Aorta (tissue), 5 donors: Measurements from ENCODE around the gene GNB1. TPM values are rescaled to one million over a fixed set of nuclear protein-coding genes. Genes with fewer than 3 reads are reported as not detected.

Experiments
- ATAC-seq: fragments of 200-7000 bp; cut with Tn5 transposase; one replicate; pipeline ENCODE4 v1.9.1; 2022; ENCODE audit warnings: moderate library complexity; ENCODE audit not compliant: low FRiP score
- DNase-seq, 2 donors: peaks; one replicate each; pipeline ENCODE4 v3.0.0-alpha.2; 2020
- H3K27ac ChIP-seq, 2 donors: one replicate each; pipeline ENCODE4 v1.5.1; 2013; ENCODE audit warnings: low read length in 2 of 2, mild to moderate bottlenecking in 2 of 2, moderate library complexity in 2 of 2, control low read depth in 1 of 2, inconsistent platforms in 1 of 2, low read depth in 1 of 2
- H3K27me3 ChIP-seq, 2 donors: one replicate each; pipeline ENCODE4 v1.6.1; 2013; ENCODE audit warnings: control low read depth in 1 of 2, low read length in 1 of 2, mild to moderate bottlenecking in 1 of 2, moderate library complexity in 1 of 2; ENCODE audit not compliant: insufficient read depth in 2 of 2, control insufficient read depth in 1 of 2
- H3K36me3 ChIP-seq, 2 donors: one replicate each; pipeline ENCODE4 v1.6.1; 2013; ENCODE audit warnings: control low read depth in 1 of 2, low read length in 1 of 2, mild to moderate bottlenecking in 1 of 2; ENCODE audit not compliant: insufficient read depth in 2 of 2, control insufficient read depth in 1 of 2
- H3K4me1 ChIP-seq, 2 donors: one replicate each; pipeline ENCODE4 v1.6.1; 2013; ENCODE audit warnings: low read length in 2 of 2, control low read depth in 1 of 2, mild to moderate bottlenecking in 1 of 2, moderate library complexity in 1 of 2; ENCODE audit not compliant: insufficient read depth in 2 of 2, control insufficient read depth in 1 of 2
- H3K4me3 ChIP-seq, 2 donors: one replicate each; pipeline ENCODE4 v1.5.1; 2013; ENCODE audit warnings: low read length in 2 of 2, control low read depth in 1 of 2, mild to moderate bottlenecking in 1 of 2
- H3K9me3 ChIP-seq: one replicate; pipeline ENCODE4 v1.6.1; 2013; ENCODE audit warnings: mild to moderate bottlenecking, low read length; ENCODE audit not compliant: control insufficient read depth
- WGBS, 2 donors: extraction: QIAGEN DNeasy Blood & Tissue Kit; methylation state at CpG; one replicate each; pipeline ENCODE4 v1.1.7; 2013; 5-methylcytosine and 5-hydroxymethylcytosine counted together
- intact Hi-C, 2 donors: fragments of 100-400 bp; cut with DNase I; formaldehyde crosslinking; loops; one replicate each; pipeline versions ENCODE4 v1.14.2 to v1.15.0; 2022
- polyA plus RNA-seq, 2 donors: library from polyadenylated mRNA; stranded (reverse); fragments of 200-250 nt; gene quantifications; one replicate each; pipeline ENCODE4 v1.2.3, GENCODE V29; 2013
- total RNA-seq, 2 donors: library from RNA; stranded (reverse); fragmentation: NEBNext Ultra II Directional; extraction: Animal tissue kit (Norgen Biotek cat#: 25700); gene quantifications; one replicate each; pipeline ENCODE4 v1.2.1, GENCODE V29; 2021
- donor health status: healthy with polysubstance abuse.
- donor health status: Bipolar disorder and iron deficiency.
- donor health status: DM: no; HTN: no; CAD: no.
- donor health status: DM: no; HTN: no; CAD: no.
- donor health status: DM: yes; HTN: yes; CAD: no.

Gene GNB1
- total and polyA plus RNA-seq, 4 donors: 142 to 312 (median 248) TPM

DNA sequence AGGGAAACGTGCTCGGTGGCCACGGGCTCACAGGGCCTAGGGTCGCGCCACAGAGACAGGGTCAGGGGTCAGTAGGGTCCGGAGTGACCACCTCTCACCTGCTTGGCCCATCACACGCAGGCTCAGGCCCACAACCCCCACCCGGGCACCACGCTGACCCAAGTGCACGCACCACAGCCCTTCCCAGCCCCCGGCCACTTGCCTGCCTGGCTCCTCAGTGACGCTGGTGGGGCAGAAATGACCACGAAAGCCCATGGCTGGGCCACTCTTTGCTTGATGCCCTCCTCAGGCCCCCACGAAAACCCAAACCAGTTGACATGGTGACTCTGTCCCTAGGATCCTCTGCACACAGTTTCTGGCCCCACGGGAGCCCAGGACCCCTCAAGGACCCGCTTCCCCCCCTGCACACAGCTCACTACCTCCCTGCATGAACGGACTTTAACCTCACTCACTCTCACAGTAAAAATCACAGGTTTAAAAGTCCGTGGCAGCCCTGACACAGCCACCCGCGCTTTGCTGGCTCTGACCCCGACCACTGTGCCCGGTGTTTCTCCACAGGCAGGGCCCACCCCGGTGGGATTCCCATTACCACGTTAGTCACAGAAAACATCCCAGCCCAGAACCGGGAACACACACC, 133.3 kb downstream of the GNB1 start:
- ATAC-seq (no peak), DNase-seq (no peak)
- Histone ChIP-seq H3K9me3 (no peaks in the 10 kb centered on the region), H3K36me3 (peaks cover 2 to 21% of the 10 kb centered on the region in 2 donors), H3K4me3 (no peak overlapping the region), H3K27me3 (no peaks in the 10 kb centered on the region), H3K4me1 (no peaks in the 10 kb centered on the region), H3K27ac (no peak overlapping the region)
- WGBS, 2 donors: 89 to 91% methylated on average over 25 of the region's 25 CpGs
- intact Hi-C loops: no loop called here

DNA sequence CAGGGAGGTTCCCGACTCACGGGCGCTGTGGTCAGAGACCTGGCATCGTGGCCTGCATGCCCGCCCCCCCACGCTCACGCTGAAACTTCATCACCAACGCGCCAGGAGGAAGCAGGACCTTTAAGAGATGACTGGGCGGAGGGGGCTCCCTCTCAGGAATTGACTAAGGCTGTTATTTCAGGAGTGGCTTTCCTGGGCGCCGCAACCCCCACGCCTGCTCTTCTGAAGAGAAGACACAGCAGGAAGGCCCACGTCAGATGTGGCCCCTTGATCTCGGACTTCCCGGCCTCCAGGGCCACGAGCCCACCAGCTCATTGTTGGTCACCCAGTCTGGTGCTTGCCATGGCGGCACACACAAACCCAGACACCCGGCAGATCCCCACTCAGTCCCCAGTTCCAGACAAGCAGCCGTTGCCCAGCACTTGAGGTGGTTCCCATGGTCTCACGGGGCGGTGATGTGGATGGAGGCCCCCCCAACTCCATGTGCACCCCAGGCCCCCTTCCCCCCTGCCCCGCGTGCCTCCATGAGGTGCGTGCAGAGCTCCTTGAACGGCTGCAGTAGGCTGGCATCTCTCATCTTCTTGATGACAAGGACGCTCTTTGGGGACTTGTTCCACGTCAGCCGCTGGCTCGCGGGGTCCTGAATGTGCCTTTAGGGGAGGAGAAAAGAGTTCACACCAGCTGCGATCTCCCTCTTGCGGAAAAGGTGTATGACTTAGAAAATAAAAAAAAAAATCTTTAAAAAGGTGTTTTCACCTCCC, 134.0 kb downstream of the GNB1 start:
- ATAC-seq (no peak), DNase-seq (no peak)
- H3K4me3 ChIP-seq: no peak overlapping the region
- intact Hi-C loops: no loop called here
- no peaks in the 10 kb centered on the region for H3K27me3 ChIP-seq
- no peaks in the 10 kb centered on the region for H3K9me3 ChIP-seq
- H3K27ac ChIP-seq: no peak overlapping the region
- peaks cover 2 to 21% of the 10 kb centered on the region in 2 donors for H3K36me3 ChIP-seq
- 87 to 89% methylated on average over 33 of the region's 33 CpGs for WGBS, 2 donors
- no peaks in the 10 kb centered on the region for H3K4me1 ChIP-seq

DNA sequence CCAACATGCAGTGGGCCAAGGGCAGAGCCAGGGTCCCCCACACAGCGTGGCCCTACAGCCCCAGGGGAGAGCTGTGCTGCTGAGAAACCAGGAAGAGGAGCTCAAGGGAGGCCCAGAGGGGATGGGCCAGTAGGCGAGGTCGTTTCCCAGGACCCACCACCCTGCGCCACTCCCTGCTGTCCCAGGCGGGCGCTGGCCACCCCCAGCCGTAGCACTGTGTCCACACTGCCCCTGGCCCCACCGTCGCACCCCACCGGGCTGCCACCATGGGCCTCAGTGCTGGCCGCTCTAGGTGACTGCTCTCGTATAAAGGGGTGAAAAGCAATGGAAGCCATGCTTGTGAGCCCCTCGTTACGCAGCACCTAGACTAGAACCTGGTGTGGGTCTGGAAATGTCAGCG, 135.0 kb downstream of the GNB1 start:
- intact Hi-C loops: no loop called here

DNA sequence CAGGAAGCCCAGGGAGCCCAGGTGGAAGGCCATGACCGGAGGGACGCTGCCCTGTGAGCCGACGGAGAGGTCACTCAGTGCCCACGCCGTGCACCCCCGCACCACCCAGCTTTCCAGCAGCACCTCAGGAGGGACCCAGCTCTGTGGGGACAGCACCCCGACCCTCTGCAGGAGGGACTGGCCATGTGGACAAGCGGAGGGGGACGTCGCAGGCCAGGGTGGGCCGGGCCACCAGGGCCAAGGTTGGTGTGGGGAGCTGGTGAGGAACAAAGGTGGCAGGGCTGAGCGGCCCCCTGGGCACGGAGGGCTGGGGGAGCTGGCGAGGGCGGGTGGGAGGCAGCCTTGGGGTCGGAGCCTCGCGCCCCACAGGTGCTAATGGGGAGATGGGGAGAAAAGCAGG, 135.5 kb downstream of the GNB1 start:
- ATAC-seq (no peak), DNase-seq (no peak)
- Histone ChIP-seq H3K27ac (no peak overlapping the region), H3K9me3 (no peaks in the 10 kb centered on the region), H3K4me1 (no peaks in the 10 kb centered on the region), H3K36me3 (peaks cover 2 to 19% of the 10 kb centered on the region in 2 donors), H3K4me3 (no peak overlapping the region), H3K27me3 (no peaks in the 10 kb centered on the region)
- WGBS, 2 donors: 88 to 89% methylated on average over 13 to 19 of the region's 19 CpGs
- intact Hi-C loops: no loop called here

More for the DNA sequence above, 135.0 kb downstream of the GNB1 start:
- no peaks in the 10 kb centered on the region for H3K4me1 ChIP-seq
- ATAC-seq: no peak
- no peaks in the 10 kb centered on the region for H3K9me3 ChIP-seq
- no peak overlapping the region for H3K27ac ChIP-seq
- H3K27me3 ChIP-seq: no peaks in the 10 kb centered on the region
- DNase-seq: no peak
- peaks cover 2 to 21% of the 10 kb centered on the region in 2 donors for H3K36me3 ChIP-seq
- 87 to 88% methylated on average over 15 of the region's 15 CpGs for WGBS, 2 donors
- H3K4me3 ChIP-seq: no peak overlapping the region

DNA sequence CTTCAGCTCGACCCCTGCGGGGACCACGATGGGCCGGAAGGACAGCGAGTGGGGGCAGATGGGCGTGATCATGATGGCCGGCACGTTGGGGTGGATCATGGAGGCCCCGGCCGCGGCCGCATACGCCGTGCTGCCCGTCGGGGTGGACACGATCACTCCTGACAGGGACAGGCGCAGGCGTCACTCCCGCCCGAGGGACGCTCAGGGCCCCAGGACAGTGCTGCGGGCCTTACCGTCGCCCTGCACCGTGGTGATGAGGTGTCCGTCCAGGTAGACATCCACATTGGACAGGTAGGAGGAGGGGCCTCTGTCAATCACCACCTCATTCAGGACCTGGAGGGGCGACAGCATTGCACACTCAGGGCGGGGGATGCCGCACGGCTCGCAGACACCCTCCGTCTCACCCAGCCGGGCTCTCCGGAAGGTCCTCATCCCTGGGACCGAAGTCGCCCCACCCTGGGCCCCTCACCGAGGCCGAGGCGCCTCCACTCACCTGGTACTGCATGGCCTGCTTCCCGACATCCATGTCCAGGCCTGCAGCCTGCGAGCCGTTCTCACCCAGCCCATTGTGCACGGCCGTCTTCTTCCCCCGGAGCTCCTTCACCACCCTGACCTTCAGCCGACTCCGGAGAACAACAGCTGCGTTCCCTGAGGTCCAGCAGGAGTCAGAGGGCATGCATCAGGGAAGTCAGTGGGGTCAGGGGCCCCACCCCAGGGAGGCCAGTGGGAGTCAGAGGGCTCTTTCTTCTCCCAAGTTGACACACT, 136.7 kb downstream of the GNB1 start:
- Histone ChIP-seq H3K27me3 (no peaks in the 10 kb centered on the region), H3K27ac (no peak overlapping the region), H3K9me3 (no peaks in the 10 kb centered on the region), H3K4me1 (no peaks in the 10 kb centered on the region), H3K4me3 (no peak overlapping the region), H3K36me3 (peaks cover 2 to 16% of the 10 kb centered on the region in 2 donors)
- ATAC-seq: no peak
- WGBS, 2 donors: 90 to 94% methylated on average over 43 to 49 of the region's 49 CpGs
- intact Hi-C loops: no loop called here
- no peak for DNase-seq

DNA sequence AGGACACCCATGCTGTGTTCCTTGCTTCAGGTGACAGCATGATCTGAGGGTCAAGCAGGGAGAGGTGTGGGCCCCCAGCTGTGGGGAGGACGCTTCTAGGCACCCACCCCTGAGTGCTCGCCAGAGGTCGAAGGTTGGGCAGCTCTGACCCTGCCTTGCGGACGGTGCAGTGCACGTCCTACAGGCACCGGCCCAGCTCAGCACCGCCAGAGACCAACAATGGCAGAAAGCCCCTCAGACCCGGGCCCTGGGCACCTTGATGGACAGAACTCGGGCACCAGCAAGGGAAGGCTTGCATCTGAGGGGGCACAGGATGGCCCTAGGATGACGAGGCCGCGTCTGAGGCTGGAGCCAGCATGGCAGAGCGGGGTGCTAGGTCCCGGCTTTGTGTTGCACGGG, 137.3 kb downstream of the GNB1 start:
- no peaks in the 10 kb centered on the region for H3K9me3 ChIP-seq
- DNase-seq (no peak), ATAC-seq (no peak)
- H3K27me3 ChIP-seq: no peaks in the 10 kb centered on the region
- no peaks in the 10 kb centered on the region for H3K4me1 ChIP-seq
- intact Hi-C loops: no loop called here
- peaks cover 2 to 16% of the 10 kb centered on the region in 2 donors for H3K36me3 ChIP-seq
- no peak overlapping the region for H3K27ac ChIP-seq
- no peak overlapping the region for H3K4me3 ChIP-seq
- 89 to 94% methylated on average over 16 of the region's 16 CpGs for WGBS, 2 donors

DNA sequence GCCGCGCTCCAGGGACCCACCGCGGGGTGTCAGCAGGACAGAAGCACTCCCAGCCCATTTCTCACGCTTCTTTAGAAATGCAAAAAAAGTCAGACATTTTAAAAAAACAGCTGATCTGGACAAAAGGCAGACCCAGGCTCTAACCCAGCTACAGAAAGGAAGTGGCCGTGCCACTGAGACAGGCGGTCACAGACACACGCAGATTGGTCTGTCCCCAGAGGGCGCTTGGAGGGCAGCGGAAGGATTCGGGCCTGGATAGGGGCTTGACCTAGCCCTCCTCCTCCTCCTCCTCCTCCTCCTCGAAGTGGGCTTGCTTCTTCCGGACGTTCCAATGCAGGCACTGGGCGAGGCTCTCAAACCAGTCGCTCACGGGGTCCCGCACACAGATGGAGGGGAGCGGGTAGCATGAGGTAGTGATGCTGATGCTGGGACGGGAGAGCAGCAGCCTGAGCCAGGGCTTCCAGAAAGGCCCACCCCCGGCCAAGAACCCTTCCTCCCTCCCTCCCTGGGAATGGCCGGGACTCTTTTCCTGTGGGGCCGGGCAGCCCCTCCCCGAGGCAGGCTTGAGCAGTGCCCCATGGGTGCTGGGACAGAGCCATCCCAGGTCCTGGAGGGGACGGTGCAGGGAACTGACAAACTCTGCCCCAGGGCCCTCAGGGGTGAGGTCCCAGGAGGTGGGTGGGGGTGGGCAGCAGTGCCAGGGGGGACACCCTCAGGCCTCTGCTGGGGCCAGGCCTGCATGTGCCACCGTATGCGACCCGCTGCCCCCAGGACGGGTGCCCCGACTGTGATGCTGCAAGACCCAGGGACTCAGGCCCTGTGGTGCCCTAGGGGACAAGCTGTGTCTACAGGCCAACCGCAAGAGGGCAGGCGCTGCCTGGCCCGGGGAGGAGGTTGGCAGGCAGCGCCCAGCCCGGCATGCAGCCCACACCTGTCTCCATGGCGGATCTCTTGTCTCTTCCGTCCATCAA, 138.0 kb downstream of the GNB1 start:
- Histone ChIP-seq H3K27me3 (no peaks in the 10 kb centered on the region), H3K4me1 (no peaks in the 10 kb centered on the region), H3K36me3 (peaks cover 2 to 16% of the 10 kb centered on the region in 2 donors), H3K9me3 (no peaks in the 10 kb centered on the region), H3K27ac (no peak overlapping the region), H3K4me3 (no peak overlapping the region)
- no peak for ATAC-seq
- intact Hi-C loops: no loop called here
- DNase-seq: peak in 1 of 2 donors; percentile 69
- 78 to 81% methylated on average over 36 to 37 of the region's 37 CpGs for WGBS, 2 donors

DNA sequence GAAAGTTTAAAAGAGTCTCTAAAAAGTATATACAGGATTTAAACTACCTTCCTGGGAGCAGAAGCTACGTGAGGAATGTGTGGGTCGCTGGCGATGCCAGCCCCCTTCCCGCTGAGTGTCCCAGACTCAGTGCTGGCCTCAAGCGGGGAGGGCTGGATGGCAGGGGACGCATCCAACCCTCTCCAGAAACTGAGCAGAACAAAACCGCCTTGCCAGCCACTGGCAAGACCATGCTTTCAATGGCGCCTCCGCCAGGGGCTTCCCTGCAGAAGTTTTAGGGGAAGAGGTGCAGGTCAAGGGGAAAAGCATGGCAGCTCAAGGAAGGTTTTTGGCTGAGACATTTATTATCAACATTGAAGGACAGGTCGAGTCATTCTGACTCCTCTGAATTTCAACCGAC, 138.7 kb downstream of the GNB1 start:
- no peak for ATAC-seq
- WGBS, 2 donors: 86 to 87% methylated on average over 11 of the region's 11 CpGs
- intact Hi-C loops: no loop called here
- no peak overlapping the region for H3K4me3 ChIP-seq
- H3K27ac ChIP-seq: no peak overlapping the region
- H3K4me1 ChIP-seq: no peaks in the 10 kb centered on the region
- H3K9me3 ChIP-seq: no peaks in the 10 kb centered on the region
- H3K27me3 ChIP-seq: no peaks in the 10 kb centered on the region
- DNase-seq: peak in 1 of 2 donors; percentile 60
- peaks cover 2 to 16% of the 10 kb centered on the region in 2 donors for H3K36me3 ChIP-seq
